Measurements from ENCODE around the gene RENBP. TPM values are rescaled to one million over a fixed set of nuclear protein-coding genes. Genes with fewer than 3 reads are reported as not detected.

Gene RENBP
- total RNA-seq, 1 donor: 4.3 TPM

GRCh38 chrX:153960077-153960476 lies 15.6 kb upstream of the RENBP start:
- no peak overlapping the region for H3K4me3 ChIP-seq (ENCODE audit: low read depth, low read length)
- no peak for DNase-seq (ENCODE audit: low read depth)
- TF ChIP-seq CTCF (IDR thresholded peaks at IDR 0.05; ENCODE audit: insufficient read depth, low read depth, low read length): no peak

- no peak for TF ChIP-seq CTCF (IDR thresholded peaks at IDR 0.05; ENCODE audit: insufficient read depth, low read depth, low read length)
- no peak for DNase-seq (ENCODE audit: low read depth)
- no peak overlapping the region for H3K4me3 ChIP-seq (ENCODE audit: low read depth, low read length)
These were observed 15.2 kb upstream of the RENBP start for GRCh38 chrX:153959649-153960048.

- DNase-seq (ENCODE audit: low read depth): no peak
- H3K4me3 ChIP-seq (ENCODE audit: low read depth, low read length): no peak overlapping the region
- no peak for TF ChIP-seq CTCF (IDR thresholded peaks at IDR 0.05; ENCODE audit: insufficient read depth, low read depth, low read length)
These were observed 14.2 kb upstream of the RENBP start for GRCh38 chrX:153958605-153959004.

GRCh38 chrX:153957224-153957623 lies 12.8 kb upstream of the RENBP start:
- TF ChIP-seq CTCF (IDR thresholded peaks at IDR 0.05; ENCODE audit: insufficient read depth, low read depth, low read length): no peak
- no peak overlapping the region for H3K4me3 ChIP-seq (ENCODE audit: low read depth, low read length)
- DNase-seq (ENCODE audit: low read depth): no peak

GRCh38 chrX:153956044-153956907 lies 11.8 kb upstream of the RENBP start:
- no peak for DNase-seq (ENCODE audit: low read depth)
- TF ChIP-seq CTCF (IDR thresholded peaks at IDR 0.05; ENCODE audit: insufficient read depth, low read depth, low read length): no peak
- H3K4me3 ChIP-seq (ENCODE audit: low read depth, low read length): no peak overlapping the region

- no peak for DNase-seq (ENCODE audit: low read depth)
- no peak overlapping the region for H3K4me3 ChIP-seq (ENCODE audit: low read depth, low read length)
- no peak for TF ChIP-seq CTCF (IDR thresholded peaks at IDR 0.05; ENCODE audit: insufficient read depth, low read depth, low read length)
These were observed 10.8 kb upstream of the RENBP start for GRCh38 chrX:153955228-153955732.

Measured in fibroblast of villous mesenchyme (primary cell).